Caco-2 (cell line): Measurements from ENCODE around the gene SLC44A2. TPM values are rescaled to one million over a fixed set of nuclear protein-coding genes. Genes with fewer than 3 reads are reported as not detected.

Experiments used
- BruUV-seq: library from RNA; stranded (reverse); fragments of 400-500 nt; replicated peaks from 2 replicates; lab custom pipeline; 2021; lab: Mats Ljungman, UMichigan
- CTCF ChIA-PET: fragments of 300-600 bp; sonication (Branson Sonifier 250); formaldehyde crosslinking; loops from one replicate; lab custom pipeline; 2022; ENCODE audit warnings: antibody characterized with exemption; lab: Charles Lee
- POLR2A ChIA-PET: fragments of 300-600 bp; sonication (Branson Sonifier 250); formaldehyde crosslinking; loops from one replicate; lab custom pipeline; 2022; ENCODE audit warnings: antibody characterized with exemption; lab: Charles Lee
- DNase-seq, 2 experiments: peaks; one replicate each; pipeline versions ENCODE4 v3.0.0 to v3.0.0-alpha.2; 2020 to 2022
- H3K27me3 ChIP-seq: replicated peaks from 2 replicates; pipeline ENCODE4 v1.6.0; 2011; ENCODE audit warnings: low read length; ENCODE audit not compliant: control insufficient read depth, insufficient read depth
- H3K36me3 ChIP-seq: 2 replicates; pipeline ENCODE4 v1.5.1; 2011; ENCODE audit warnings: low read length; ENCODE audit not compliant: control insufficient read depth, insufficient read depth
- H3K4me1 ChIP-seq: fragments of 250-450 bp; sonication (Bioruptor Pico); 2 replicates; pipeline ENCODE4 v1.5.1; 2020; ENCODE audit warnings: mild to moderate bottlenecking
- H3K4me3 ChIP-seq: 2 replicates; pipeline ENCODE4 v1.5.1; 2011; ENCODE audit warnings: low read depth, mild to moderate bottlenecking, control low read depth, low read length
- H3K9me3 ChIP-seq: fragments of 250-450 bp; sonication (Bioruptor Pico); 2 replicates; pipeline ENCODE4 v1.5.1; 2020; ENCODE audit warnings: mild to moderate bottlenecking, moderate library complexity
- H3K27ac Mint-ChIP-seq: one replicate; pipeline ENCODE4 v1.8.0; 2022; ENCODE audit warnings: mixed read lengths; ENCODE audit not compliant: unreplicated experiment
- H3K27me3 Mint-ChIP-seq: one replicate; pipeline ENCODE4 v1.8.0; 2022; ENCODE audit warnings: mixed read lengths; ENCODE audit not compliant: insufficient read depth, unreplicated experiment
- H3K36me3 Mint-ChIP-seq: one replicate; pipeline ENCODE4 v1.8.0; 2022; ENCODE audit warnings: mild to moderate bottlenecking, mixed read lengths; ENCODE audit not compliant: insufficient read depth, unreplicated experiment
- H3K4me1 Mint-ChIP-seq: one replicate; pipeline ENCODE4 v1.8.0; 2022; ENCODE audit warnings: low read depth, mixed read lengths; ENCODE audit not compliant: unreplicated experiment
- H3K4me3 Mint-ChIP-seq: one replicate; pipeline ENCODE4 v1.8.0; 2022; ENCODE audit warnings: mild to moderate bottlenecking, moderate library complexity, mixed read lengths; ENCODE audit not compliant: unreplicated experiment
- H3K9me3 Mint-ChIP-seq: one replicate; pipeline ENCODE4 v1.8.0; 2022; ENCODE audit warnings: mixed read lengths; ENCODE audit not compliant: unreplicated experiment
- CTCF ChIP-seq, 2 experiments: fragments of 200-600 bp in 1 of 2; IDR thresholded peaks; 1 replicate in 1 of 2; 2 replicates in 1 of 2; pipeline versions ENCODE4 v1.5.1 to v1.8.0; 2011 to 2022; ENCODE audit warnings: antibody characterized with exemption in 1 of 2, control low read depth in 1 of 2, inconsistent platforms in 1 of 2, low read depth in 1 of 2, low read length in 1 of 2, mild to moderate bottlenecking in 1 of 2, moderate library complexity in 1 of 2; ENCODE audit not compliant: insufficient read depth in 1 of 2, severe bottlenecking in 1 of 2, unreplicated experiment in 1 of 2
- intact Hi-C: fragments of 100-400 bp; cut with micrococcal nuclease; formaldehyde crosslinking; loops from one replicate; pipeline ENCODE4 v1.10.0; 2022; ENCODE audit not compliant: unreplicated experiment
- total RNA-seq: library from RNA; stranded (reverse); gene quantifications from 2 replicates; pipeline ENCODE4 v1.2.3, GENCODE V29; 2022

The SLC44A2 gene
- total RNA-seq, 1 experiment from 2014 or later: 119 TPM

- POLR2A ChIA-PET: interaction anchor here (0.6 kb wide), 1 partner anchor 9 kb away, joined by 3 read pairs; no protein-coding TSS in a partner anchor
Measured at GRCh38 chr19:10586396-10586795, 39.0 kb upstream of the SLC44A2 start.

GRCh38 chr19:10587022-10587838 lies 38.1 kb upstream of the SLC44A2 start, which contains the start of gene AP1M2:
Gene AP1M2 (minus strand): TSS chr19:10587312. CDS start chr19:10587231, 81 bp downstream.
- H3K4me1 ChIP-seq: no peaks in the 10 kb centered on the region
- H3K36me3 ChIP-seq: no peaks in the 10 kb centered on the region
- H3K4me3 Mint-ChIP-seq: peak within 1 kb of the TSS; percentile 80
- H3K4me1 Mint-ChIP-seq: peaks cover 9% of the 10 kb centered on the region
- no peaks in the 10 kb centered on the region for H3K27me3 ChIP-seq
- ChIA-PET CTCF (no interaction called here), POLR2A (no interaction called here)
- BruUV-seq: no TSS peak
- H3K9me3 ChIP-seq: no peaks in the 10 kb centered on the region
- intact Hi-C loops: no loop called here
- peak within 1 kb of the TSS; percentile 66 for H3K4me3 ChIP-seq
- H3K27ac Mint-ChIP-seq: peak within 1 kb of the TSS; percentile 65
- H3K36me3 Mint-ChIP-seq: peaks cover 15% of the 10 kb centered on the region
- DNase-seq: peak; percentile 74 to 76
- H3K9me3 Mint-ChIP-seq: no peaks in the 10 kb centered on the region
- no peak for TF ChIP-seq CTCF (IDR thresholded peaks at IDR 0.05; ENCODE audit: insufficient read depth in 1 of 2, low read depth in 1 of 2, low read length in 1 of 2, severe bottlenecking in 1 of 2, unreplicated experiment in 1 of 2)
- H3K27me3 Mint-ChIP-seq: no peaks in the 10 kb centered on the region

More at GRCh38 chr19:10586396-10586795, 39.0 kb upstream of the SLC44A2 start:
- no peaks in the 10 kb centered on the region for H3K9me3 ChIP-seq
- H3K36me3 Mint-ChIP-seq: peaks cover 23% of the 10 kb centered on the region
- intact Hi-C loops: no loop called here
- H3K36me3 ChIP-seq: no peaks in the 10 kb centered on the region
- peak overlapping the region; percentile 66 for H3K4me3 ChIP-seq
- no peaks in the 10 kb centered on the region for H3K4me1 ChIP-seq
- CTCF ChIA-PET: no interaction called here
- H3K27me3 Mint-ChIP-seq: no peaks in the 10 kb centered on the region
- H3K4me1 Mint-ChIP-seq: peaks cover 9% of the 10 kb centered on the region
- no peak for TF ChIP-seq CTCF (IDR thresholded peaks at IDR 0.05; ENCODE audit: insufficient read depth in 1 of 2, low read depth in 1 of 2, low read length in 1 of 2, severe bottlenecking in 1 of 2, unreplicated experiment in 1 of 2)
- BruUV-seq: no TSS peak
- H3K9me3 Mint-ChIP-seq: no peaks in the 10 kb centered on the region
- H3K27ac Mint-ChIP-seq: peak overlapping the region; percentile 65
- H3K4me3 Mint-ChIP-seq: peak overlapping the region; percentile 80
- no peak for DNase-seq
- H3K27me3 ChIP-seq: no peaks in the 10 kb centered on the region

GRCh38 chr19:10587839-10588150 lies 37.6 kb upstream of the SLC44A2 start:
- Mint-ChIP-seq H3K4me3 (peak overlapping the region; percentile 80), H3K4me1 (peaks cover 9% of the 10 kb centered on the region), H3K27me3 (no peaks in the 10 kb centered on the region), H3K27ac (peak overlapping the region; percentile 65), H3K36me3 (peaks cover 12% of the 10 kb centered on the region), H3K9me3 (no peaks in the 10 kb centered on the region)
- DNase-seq: no peak
- Histone ChIP-seq H3K27me3 (no peaks in the 10 kb centered on the region), H3K4me1 (no peaks in the 10 kb centered on the region), H3K9me3 (no peaks in the 10 kb centered on the region), H3K4me3 (no peak overlapping the region), H3K36me3 (no peaks in the 10 kb centered on the region)
- no TSS peak for BruUV-seq
- intact Hi-C loops: no loop called here
- no peak for TF ChIP-seq CTCF (IDR thresholded peaks at IDR 0.05; ENCODE audit: insufficient read depth in 1 of 2, low read depth in 1 of 2, low read length in 1 of 2, severe bottlenecking in 1 of 2, unreplicated experiment in 1 of 2)
- ChIA-PET CTCF (no interaction called here), POLR2A (no interaction called here)
